B cell (primary cell): ENCODE data around the gene RGS10. TPM values are rescaled to one million over a fixed set of nuclear protein-coding genes. Genes with fewer than 3 reads are reported as not detected.
"Not testable (repeated sequence)": the region's sequence is repeated elsewhere in the genome, so short reads cannot be mapped to it uniquely, and the experiment has no call there.

Source experiments
- ATAC-seq: fragments of 200-7000 bp; cut with Tn5 transposase; one replicate; pipeline ENCODE4 v1.10.0; 2021; ENCODE audit warnings: low read depth, mild to moderate bottlenecking, moderate number of reproducible peaks, moderate library complexity
- CTCF ChIA-PET: fragments of 350-600 bp; sonication (Branson Sonifier 250); formaldehyde crosslinking; loops from one replicate; lab custom pipeline; 2021; ENCODE audit warnings: antibody characterized with exemption, inconsistent platforms; lab: Charles Lee
- POLR2A ChIA-PET: fragments of 350-600 bp; sonication (Branson Sonifier 250); formaldehyde crosslinking; loops from one replicate; lab custom pipeline; 2021; ENCODE audit warnings: antibody characterized with exemption; lab: Charles Lee
- DNase-seq: peaks from one replicate; pipeline ENCODE4 v3.0.0; 2013
- H2AFZ ChIP-seq: 2 replicates; pipeline ENCODE4 v1.6.1; 2012; ENCODE audit warnings: mild to moderate bottlenecking, low read depth, low read length; ENCODE audit not compliant: insufficient read depth, poor library complexity, severe bottlenecking
- H3K27ac ChIP-seq, 2 donors: 1 replicate in 1 of 2; 2 replicates in 1 of 2; pipeline ENCODE4 v1.5.1; 2012 to 2013; ENCODE audit warnings: low read length in 2 of 2, mild to moderate bottlenecking in 2 of 2, moderate library complexity in 1 of 2
- H3K27me3 ChIP-seq, 4 experiments: fragments of 200-600 bp in 1 of 4; sonication (generic) in 1 of 4; replicated peaks in 1 of 4; 1 replicate in 2 of 4; 2 replicates in 2 of 4; pipeline versions ENCODE4 v1.6.1 to v1.7.0; 2013 to 2016; ENCODE audit warnings: low read length in 3 of 4, mild to moderate bottlenecking in 2 of 4, mixed read lengths in 1 of 4, moderate library complexity in 1 of 4; ENCODE audit not compliant: insufficient read depth in 4 of 4, control insufficient read depth in 3 of 4; ENCODE audit errors: control extremely low read depth in 1 of 4
- H3K36me3 ChIP-seq, 2 experiments: replicated peaks in 1 of 2; 1 replicate in 1 of 2; 2 replicates in 1 of 2; pipeline versions ENCODE4 v1.6.1 to v1.7.1; 2013; ENCODE audit warnings: low read length in 1 of 2; ENCODE audit not compliant: insufficient read depth in 2 of 2, control insufficient read depth in 1 of 2; ENCODE audit errors: control extremely low read depth in 1 of 2, extremely low read depth in 1 of 2
- H3K4me1 ChIP-seq, 2 donors: fragments of 200-600 bp in 1 of 2; sonication (generic) in 1 of 2; 1 replicate in 1 of 2; 2 replicates in 1 of 2; pipeline versions ENCODE4 v1.5.1 to v1.6.1; 2013 to 2017; ENCODE audit warnings: low read length in 2 of 2; ENCODE audit not compliant: control insufficient read depth in 2 of 2, insufficient read depth in 2 of 2
- H3K4me2 ChIP-seq: replicated peaks from 2 replicates; pipeline ENCODE3; 2012; ENCODE audit warnings: mild to moderate bottlenecking, low read depth, low read length; ENCODE audit not compliant: poor library complexity, severe bottlenecking
- H3K4me3 ChIP-seq, 5 experiments: fragments of 200-600 bp in 1 of 5; sonication (generic) in 1 of 5; 1 replicate in 3 of 5; 2 replicates in 2 of 5; pipeline versions ENCODE4 v1.5.1 to v1.7.0; 2011 to 2016; ENCODE audit warnings: low read length in 4 of 5, mild to moderate bottlenecking in 4 of 5, low read depth in 2 of 5, control low read depth in 1 of 5, moderate library complexity in 1 of 5; ENCODE audit not compliant: insufficient read depth in 1 of 5; ENCODE audit errors: control extremely low read depth in 1 of 5, extremely low read depth in 1 of 5
- H3K79me2 ChIP-seq: fragments of 200-600 bp; sonication (generic); one replicate; pipeline ENCODE4 v1.6.0; 2016; ENCODE audit warnings: low read length; ENCODE audit not compliant: control insufficient read depth, insufficient read depth
- H3K9ac ChIP-seq: fragments of 200-600 bp; sonication (generic); 2 replicates; pipeline ENCODE4 v1.6.1; 2017; ENCODE audit warnings: mild to moderate bottlenecking, low read length, moderate library complexity
- H3K9me3 ChIP-seq, 3 donors: one replicate each; pipeline versions ENCODE4 v1.6.1 to v1.7.1; 2013; ENCODE audit warnings: low read length in 2 of 3; ENCODE audit not compliant: control insufficient read depth in 2 of 3, insufficient read depth in 1 of 3; ENCODE audit errors: control extremely low read depth in 1 of 3
- H4K20me1 ChIP-seq: 2 replicates; pipeline ENCODE4 v1.6.0; 2012; ENCODE audit warnings: mild to moderate bottlenecking, low read length; ENCODE audit not compliant: insufficient read depth, control insufficient read depth, poor library complexity, severe bottlenecking
- H3K27ac Mint-ChIP-seq: one replicate; pipeline ENCODE4 v1.8.0; 2021; ENCODE audit warnings: mixed read lengths
- H3K27me3 Mint-ChIP-seq: one replicate; pipeline ENCODE4 v1.8.0; 2021; ENCODE audit warnings: mixed read lengths
- H3K4me1 Mint-ChIP-seq: one replicate; pipeline ENCODE4 v1.8.0; 2021; ENCODE audit warnings: mixed read lengths
- H3K4me3 Mint-ChIP-seq: one replicate; pipeline ENCODE4 v1.8.0; 2021; ENCODE audit warnings: mixed read lengths
- H3K9me3 Mint-ChIP-seq: one replicate; pipeline ENCODE4 v1.8.0; 2022; ENCODE audit warnings: mixed read lengths; ENCODE audit not compliant: insufficient read depth
- CTCF ChIP-seq: fragments of 200-600 bp; IDR thresholded peaks from one replicate; pipeline ENCODE4 v1.8.0; 2022; ENCODE audit warnings: antibody characterized with exemption, mild to moderate bottlenecking
- EZH2 ChIP-seq: IDR thresholded peaks from 2 replicates; pipeline ENCODE4 v1.6.1; 2012; ENCODE audit warnings: borderline replicate concordance, low read depth, mild to moderate bottlenecking, moderate library complexity, low read length; ENCODE audit not compliant: insufficient read depth, poor library complexity, severe bottlenecking
- WGBS: methylation state at CpG from one replicate; pipeline ENCODE4 v1.1.5; 2013; ENCODE audit warnings: missing lambda C conversion rate; ENCODE audit not compliant: insufficient coverage; 5-methylcytosine and 5-hydroxymethylcytosine counted together
- intact Hi-C: fragments of 100-400 bp; cut with micrococcal nuclease; formaldehyde crosslinking; loops from one replicate; pipeline ENCODE4 v1.10.0; 2022
- polyA plus RNA-seq: library from polyadenylated mRNA; depleted of rRNA; stranded (reverse); fragments of >200 nt; gene quantifications from 2 replicates; pipeline ENCODE4 v1.2.3, GENCODE V29; 2012
- total RNA-seq, 2 donors: library from RNA; stranded (reverse); fragments of 120-200 nt in 1 of 2; gene quantifications; 1 replicate in 1 of 2; 2 replicates in 1 of 2; pipeline versions ENCODE4 v1.2.3 to v1.2.4, GENCODE V29; 2013 to 2022

RGS10 gene
- total and polyA plus RNA-seq, 2 donors (not counting 1 experiment from before 2014, with no cell fraction given): 10.9 to 20.3 TPM

GRCh38 chr10:119466076-119466475, 76.4 kb downstream of the RGS10 start:
- no peak overlapping the region for H2AFZ ChIP-seq
- peaks cover 0 to 23% of the 10 kb centered on the region in 2 donors for H3K4me1 ChIP-seq
- no peak overlapping the region for H3K27ac Mint-ChIP-seq
- H3K4me2 ChIP-seq: no peak overlapping the region
- ChIA-PET CTCF (interaction anchor here (1.3 to 1.9 kb wide), 2 partner anchors 12 to 21 kb away, joined by 3 to 8 read pairs; no protein-coding TSS in a partner anchor), POLR2A (no interaction called here)
- 67% methylated on average over 6 of the region's 10 CpGs for WGBS
- ATAC-seq (no peak), DNase-seq (no peak)
- no peak overlapping the region for H3K27ac ChIP-seq
- H3K79me2 ChIP-seq: no peaks in the 10 kb centered on the region
- peaks cover 2% of the 10 kb centered on the region for H3K27me3 Mint-ChIP-seq
- intact Hi-C loops: no loop called here
- no peak overlapping the region for H3K4me3 Mint-ChIP-seq
- H3K36me3 ChIP-seq: no peaks in the 10 kb centered on the region
- TF ChIP-seq CTCF: no peak
- no peak for TF ChIP-seq EZH2
- H3K27me3 ChIP-seq: peaks cover 0 to 3% (median 1%) of the 10 kb centered on the region in 4 experiments
- H3K9ac ChIP-seq: no peak overlapping the region
- peaks cover 29% of the 10 kb centered on the region for H3K4me1 Mint-ChIP-seq
- peaks cover 4% of the 10 kb centered on the region for H3K9me3 Mint-ChIP-seq
- peaks cover 0 to 11% (median 0%) of the 10 kb centered on the region in 3 donors for H3K9me3 ChIP-seq
- H3K4me3 ChIP-seq: no peak overlapping the region
- no peaks in the 10 kb centered on the region for H4K20me1 ChIP-seq

- Histone ChIP-seq H3K4me1 (peaks cover 0 to 26% of the 10 kb centered on the region in 2 donors), H2AFZ (no peak overlapping the region), H3K27me3 (peaks cover 0 to 3% (median 1%) of the 10 kb centered on the region in 4 experiments), H3K27ac (no peak overlapping the region), H4K20me1 (no peaks in the 10 kb centered on the region), H3K4me3 (no peak overlapping the region), H3K9ac (no peak overlapping the region), H3K79me2 (no peaks in the 10 kb centered on the region), H3K4me2 (no peak overlapping the region), H3K9me3 (peaks cover 0 to 11% (median 0%) of the 10 kb centered on the region in 3 donors), H3K36me3 (no peaks in the 10 kb centered on the region)
- peaks cover 2% of the 10 kb centered on the region for H3K27me3 Mint-ChIP-seq
- intact Hi-C loops: no loop called here
- 98% methylated on average over 4 of the region's 4 CpGs for WGBS
- ChIA-PET CTCF (no interaction called here), POLR2A (no interaction called here)
- H3K27ac Mint-ChIP-seq: no peak overlapping the region
- peaks cover 30% of the 10 kb centered on the region for H3K4me1 Mint-ChIP-seq
- peaks cover 2% of the 10 kb centered on the region for H3K9me3 Mint-ChIP-seq
- DNase-seq: no peak
- TF ChIP-seq EZH2: no peak
- H3K4me3 Mint-ChIP-seq: no peak overlapping the region
- no peak for ATAC-seq
Measured at GRCh38 chr10:119465085-119465484, 77.4 kb downstream of the RGS10 start.

GRCh38 chr10:119463195-119463594, 79.3 kb downstream of the RGS10 start:
- peaks cover 0 to 26% of the 10 kb centered on the region in 2 donors for H3K4me1 ChIP-seq
- H3K4me3 ChIP-seq, POLR2A ChIA-PET, H3K36me3 ChIP-seq, DNase-seq, H3K9me3 ChIP-seq, H3K4me3 Mint-ChIP-seq, H3K79me2 ChIP-seq, H2AFZ ChIP-seq, ATAC-seq, H3K27ac ChIP-seq, H3K9ac ChIP-seq, H4K20me1 ChIP-seq, H3K27me3 ChIP-seq, H3K27me3 Mint-ChIP-seq, H3K27ac Mint-ChIP-seq, H3K9me3 Mint-ChIP-seq, H3K4me2 ChIP-seq: not testable (repeated sequence)
- no CpG with 5 or more reads among the region's 2 CpGs for WGBS
- peaks cover 30% of the 10 kb centered on the region for H3K4me1 Mint-ChIP-seq
- intact Hi-C loops: loop anchor here (2.0 kb wide), 1 partner anchor 16 kb away; no protein-coding TSS in a partner anchor
- CTCF ChIA-PET: interaction anchor here (0.6 kb wide), 1 partner anchor 367 kb away, joined by 3 read pairs; no protein-coding TSS in a partner anchor
